HepG2 (cell line): ENCODE measurements around the gene SCAPER. TPM values are rescaled to one million over a fixed set of nuclear protein-coding genes. Genes with fewer than 3 reads are reported as not detected.

Experiments used
- ATAC-seq: fragments of 200-7000 bp; cut with Tn5 transposase; 3 replicates; pipeline ENCODE4 v1.9.1; 2020; ENCODE audit warnings: mild to moderate bottlenecking, moderate library complexity
- BruUV-seq: library from RNA; stranded (reverse); fragments of 400-500 nt; replicated peaks from 2 replicates; lab custom pipeline; 2021; lab: Mats Ljungman, UMichigan
- CTCF ChIA-PET: fragments of 300-600 bp; formaldehyde crosslinking; extraction: SDS; loops from one replicate; lab custom pipeline; 2021; ENCODE audit warnings: low total read pairs, inconsistent platforms, low intra/inter-chr PET ratio; lab: Yijun Ruan, JAX
- POLR2A ChIA-PET: fragments of 350-600 bp; sonication (Branson Sonifier 250); formaldehyde crosslinking; loops from one replicate; lab custom pipeline; 2020; ENCODE audit warnings: antibody characterized with exemption, inconsistent platforms; lab: Yijun Ruan, JAX
- DNase-seq: peaks from one replicate; pipeline ENCODE4 v3.0.0-alpha.2; 2015; ENCODE audit warnings: low spot score
- FAIRE-seq: peaks from 3 replicates; lab custom pipeline; 2011; peaks lifted over from hg19 to GRCh38; lab: Jason Lieb, UNC
- H2AFZ ChIP-seq: one replicate; pipeline ENCODE4 v1.6.1; 2011; ENCODE audit warnings: low read length, inconsistent platforms
- H3K27ac ChIP-seq: fragments of 300-600 bp; 3 replicates; pipeline ENCODE4 v1.8.0; 2011; ENCODE audit warnings: mixed run types, mild to moderate bottlenecking, mixed read lengths, low read length, inconsistent platforms; ENCODE audit not compliant: insufficient read depth; ENCODE audit errors: extremely low read length
- H3K27me3 ChIP-seq, 2 experiments: fragments of 200-600 bp in 1 of 2; 2 replicates in 1 of 2; 3 replicates in 1 of 2; pipeline versions ENCODE4 v1.6.0 to v1.8.0; 2011; ENCODE audit warnings: low read length in 2 of 2, mild to moderate bottlenecking in 2 of 2, moderate library complexity in 2 of 2, inconsistent platforms in 1 of 2; ENCODE audit not compliant: insufficient read depth in 2 of 2, control insufficient read depth in 1 of 2
- H3K36me3 ChIP-seq, 2 experiments: fragments of 200-600 bp in 1 of 2; replicated peaks in 1 of 2; 2 replicates in 1 of 2; 3 replicates in 1 of 2; pipeline versions ENCODE4 v1.5.1 to v1.8.0; 2011; ENCODE audit warnings: low read length in 2 of 2, inconsistent platforms in 1 of 2; ENCODE audit not compliant: insufficient read depth in 2 of 2, control insufficient read depth in 1 of 2
- H3K4me1 ChIP-seq: 2 replicates; pipeline ENCODE4 v1.5.1; 2012; ENCODE audit warnings: low read length, inconsistent platforms; ENCODE audit not compliant: insufficient read depth
- H3K4me2 ChIP-seq: 2 replicates; pipeline ENCODE4 v1.6.0; 2011; ENCODE audit warnings: low read depth, low read length, inconsistent platforms
- H3K4me3 ChIP-seq, 3 experiments: fragments of 200-600 bp in 1 of 3; sonication (generic), shearing (Covaris generic) in 1 of 3; replicated peaks in 1 of 3; 2 replicates each; pipeline ENCODE4 v1.5.1; 2011 to 2016; ENCODE audit warnings: low read length in 3 of 3, inconsistent platforms in 2 of 3, low read depth in 2 of 3, mild to moderate bottlenecking in 2 of 3, control low read depth in 1 of 3, mixed read lengths in 1 of 3; ENCODE audit not compliant: insufficient read depth in 1 of 3
- H3K79me2 ChIP-seq: one replicate; pipeline ENCODE4 v1.6.1; 2011; ENCODE audit warnings: low read length, inconsistent platforms; ENCODE audit not compliant: insufficient read depth
- H3K9ac ChIP-seq: 2 replicates; pipeline ENCODE4 v1.6.0; 2011; ENCODE audit warnings: mild to moderate bottlenecking, low read depth, low read length, inconsistent platforms; ENCODE audit not compliant: insufficient read depth
- H3K9me3 ChIP-seq: 2 replicates; pipeline ENCODE4 v1.5.1; 2012; ENCODE audit warnings: mild to moderate bottlenecking, low read length
- H4K20me1 ChIP-seq: 2 replicates; pipeline ENCODE4 v1.6.0; 2011; ENCODE audit warnings: inconsistent platforms, mild to moderate bottlenecking, low read length, moderate library complexity; ENCODE audit not compliant: insufficient read depth
- AFF4 ChIP-seq: sonication (generic); formaldehyde crosslinking; IDR thresholded peaks from 2 replicates; pipeline ENCODE4 v1.4.0; 2020; ENCODE audit warnings: missing genetic modification reagents
- BORCS8-MEF2B ChIP-seq: sonication (generic); formaldehyde crosslinking; IDR thresholded peaks from 2 replicates; pipeline ENCODE4 v1.8.0; 2022; ENCODE audit warnings: mild to moderate bottlenecking, missing genetic modification reagents
- HMGA1 ChIP-seq: sonication (generic); formaldehyde crosslinking; conservative IDR thresholded peaks from 2 replicates; pipeline ENCODE4 v1.4.0; 2020; ENCODE audit warnings: missing genetic modification reagents
- HNRNPL ChIP-seq: fragments of 200-400 bp; formaldehyde crosslinking; IDR thresholded peaks from 2 replicates; pipeline ENCODE4 v1.6.1; 2017; ENCODE audit warnings: mild to moderate bottlenecking, low read depth, low read length
- MBNL3 ChIP-seq: fragments of 250-450 bp; sonication (Bioruptor Pico); conservative IDR thresholded peaks from 2 replicates; pipeline ENCODE4 v1.8.0; 2022; ENCODE audit warnings: mild to moderate bottlenecking, inconsistent platforms
- NFE2L2 ChIP-seq: fragments of 150-350 bp; IDR thresholded peaks from 2 replicates; pipeline ENCODE4 v1.6.1; 2014; ENCODE audit warnings: low read length
- PAWR ChIP-seq: sonication (generic); formaldehyde crosslinking; IDR thresholded peaks from 2 replicates; pipeline ENCODE4 v1.4.0; 2020; ENCODE audit warnings: missing genetic modification reagents, mild to moderate bottlenecking, borderline replicate concordance
- PAX8 ChIP-seq: sonication (generic); formaldehyde crosslinking; IDR thresholded peaks from 2 replicates; pipeline ENCODE4 v1.8.0; 2022; ENCODE audit warnings: mild to moderate bottlenecking, missing genetic modification reagents, borderline replicate concordance
- ZBTB49 ChIP-seq: sonication (generic); formaldehyde crosslinking; IDR thresholded peaks from 2 replicates; pipeline ENCODE4 v1.4.0; 2020; ENCODE audit warnings: missing genetic modification reagents, borderline replicate concordance
- ZMAT3 ChIP-seq: sonication (generic); formaldehyde crosslinking; conservative IDR thresholded peaks from 2 replicates; pipeline ENCODE4 v1.7.0; 2021; ENCODE audit warnings: missing genetic modification reagents
- ZNF12 ChIP-seq: sonication (generic); formaldehyde crosslinking; IDR thresholded peaks from 2 replicates; pipeline ENCODE4 v1.5.0; 2020; ENCODE audit warnings: missing genetic modification reagents
- ZNF18 ChIP-seq: sonication (generic); formaldehyde crosslinking; IDR thresholded peaks from 2 replicates; pipeline ENCODE4 v1.8.0; 2022; ENCODE audit warnings: mild to moderate bottlenecking, missing genetic modification reagents; ENCODE audit not compliant: insufficient replicate concordance
- ZNF253 ChIP-seq: sonication (generic); formaldehyde crosslinking; IDR thresholded peaks from 2 replicates; pipeline ENCODE4 v1.8.0; 2022; ENCODE audit warnings: mild to moderate bottlenecking, missing genetic modification reagents, borderline replicate concordance
- ZNF557 ChIP-seq: sonication (generic); formaldehyde crosslinking; IDR thresholded peaks from 2 replicates; pipeline ENCODE4 v1.4.0; 2020; ENCODE audit warnings: missing genetic modification reagents
- ZNF781 ChIP-seq: sonication (generic); formaldehyde crosslinking; IDR thresholded peaks from 2 replicates; pipeline ENCODE4 v1.5.1; 2020; ENCODE audit warnings: borderline replicate concordance, mild to moderate bottlenecking, missing genetic modification reagents; ENCODE audit errors: not compliant biosample characterization
- WGBS: methylation state at CpG from one replicate; pipeline ENCODE4 v1.1.6; 2017; ENCODE audit warnings: low lambda C conversion rate; 5-methylcytosine and 5-hydroxymethylcytosine counted together
- in situ Hi-C: cut with HindIII; loops from 2 replicates; pipeline ENCODE4 v1.10.0; 2017; ENCODE audit warnings: low pct_unique_long_range_greater_than_20kb; ENCODE audit not compliant: extremely low pct_ligation_motif_present
- intact Hi-C: fragments of 100-400 bp; cut with micrococcal nuclease; formaldehyde crosslinking; loops from one replicate; pipeline ENCODE4 v1.10.0; 2022; ENCODE audit not compliant: unreplicated experiment
- polyA plus RNA-seq, 8 experiments: library from polyadenylated mRNA; depleted of rRNA in 3 of 8; stranded (reverse) in 7 of 8; unstranded in 1 of 8; fragments of >200 nt; fragmentation: Illumina TruSeq in 4 of 8; extraction: Trizol in 4 of 8; gene quantifications; 2 replicates each; pipeline versions ENCODE4 v1.2.1 to v1.2.3, GENCODE V29; 2011 to 2016; ENCODE audit warnings: low read depth in 4 of 8, missing spikeins in 1 of 8, mixed read lengths in 1 of 8; ENCODE audit not compliant: insufficient read depth in 1 of 8
- total RNA-seq, 5 experiments: library from RNA; depleted of rRNA; stranded (reverse); fragments of >200 nt; fragmentation: Illumina TruSeq; extraction: Trizol; gene quantifications; 2 replicates each; pipeline ENCODE4 v1.2.3, GENCODE V29; 2016; ENCODE audit warnings: low read depth in 1 of 5
- TF ChIP-seq, protein P1 (sequence below): sonication (generic); formaldehyde crosslinking; IDR thresholded peaks from 2 replicates; pipeline ENCODE4 v1.5.0; 2020; ENCODE audit warnings: missing genetic modification reagents

SCAPER gene
- total and polyA plus RNA-seq, 2 of the 13 experiments (the other 11 are each of a cell fraction or from before 2014, with no cell fraction given): 4.3 to 10.5 TPM

DNA sequence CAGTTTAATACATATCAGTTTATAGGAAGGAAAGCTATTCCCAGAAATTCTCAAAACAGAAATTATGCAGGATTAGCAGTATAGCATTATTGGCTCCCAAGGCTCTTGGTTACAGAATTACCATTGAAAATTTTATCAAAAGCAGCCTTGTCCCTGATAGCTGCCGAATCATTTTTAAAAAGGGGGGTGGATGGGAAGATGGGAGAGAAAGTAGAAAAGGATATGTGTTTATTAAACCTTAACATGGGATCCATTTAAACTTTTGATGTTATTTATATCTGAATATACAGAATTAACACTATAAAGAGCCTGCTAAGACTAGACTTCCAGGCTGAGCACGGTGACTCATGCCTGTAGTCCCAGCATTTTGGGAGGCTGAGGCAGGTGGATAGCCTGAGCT lies 37.2 kb upstream of the SCAPER start (continued):
- TF ChIP-seq MBNL3 (no peak), BORCS8-MEF2B (no peak), AFF4 (no peak), ZBTB49 (CRISPR knock-in tag) (no peak), NFE2L2 (no peak), ZMAT3 (no peak), ZNF781 (CRISPR knock-in tag) (no peak)

DNA sequence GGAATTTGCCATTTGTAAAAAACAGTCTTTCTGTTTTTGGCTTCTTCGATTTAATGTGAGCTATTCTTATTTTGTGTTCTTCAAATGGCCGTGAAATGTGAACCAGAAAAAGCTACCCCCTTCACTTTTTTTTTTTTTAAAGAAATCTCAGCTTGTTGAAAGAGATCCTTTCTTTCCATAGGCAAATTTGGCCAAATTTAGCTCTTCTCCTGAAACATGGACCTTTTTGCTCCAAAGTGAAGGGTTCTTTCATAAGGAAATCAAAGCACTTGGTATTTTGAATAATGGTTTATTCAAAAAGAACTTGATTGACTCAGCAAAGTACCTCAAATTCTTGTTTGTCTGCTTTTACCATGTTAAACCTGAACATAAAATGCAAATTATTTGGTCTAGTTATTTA lies 36.5 kb upstream of the SCAPER start:
- Histone ChIP-seq H3K27me3 (no peaks in the 10 kb centered on the region), H3K9ac (no peak overlapping the region), H3K4me2 (no peak overlapping the region), H4K20me1 (no peaks in the 10 kb centered on the region), H3K27ac (no peak overlapping the region), H2AFZ (no peak overlapping the region), H3K79me2 (no peaks in the 10 kb centered on the region), H3K4me1 (peaks cover 18% of the 10 kb centered on the region), H3K36me3 (peaks cover 3 to 25% of the 10 kb centered on the region in 2 experiments; a peak in 3 of 5 replicates), H3K4me3 (no peak overlapping the region), H3K9me3 (no peaks in the 10 kb centered on the region)
- DNase-seq (no peak), FAIRE-seq (no peak), ATAC-seq (no peak)
- no TSS peak for BruUV-seq
- intact Hi-C loops (no loop called here), in situ Hi-C loops (no loop called here)
- ChIA-PET CTCF (no interaction called here), POLR2A (interaction anchor here (1.4 kb wide), 1 partner anchor 10 kb away, joined by 3 read pairs; the partner anchor contains the start of gene RCN2)
- 93% methylated on average over 2 of the region's 2 CpGs for WGBS
- TF ChIP-seq, protein P1, sequence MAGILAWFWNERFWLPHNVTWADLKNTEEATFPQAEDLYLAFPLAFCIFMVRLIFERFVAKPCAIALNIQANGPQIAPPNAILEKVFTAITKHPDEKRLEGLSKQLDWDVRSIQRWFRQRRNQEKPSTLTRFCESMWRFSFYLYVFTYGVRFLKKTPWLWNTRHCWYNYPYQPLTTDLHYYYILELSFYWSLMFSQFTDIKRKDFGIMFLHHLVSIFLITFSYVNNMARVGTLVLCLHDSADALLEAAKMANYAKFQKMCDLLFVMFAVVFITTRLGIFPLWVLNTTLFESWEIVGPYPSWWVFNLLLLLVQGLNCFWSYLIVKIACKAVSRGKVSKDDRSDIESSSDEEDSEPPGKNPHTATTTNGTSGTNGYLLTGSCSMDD (CRISPR knock-in tag): no peak
- no peak for TF ChIP-seq ZNF557 (CRISPR knock-in tag)
- no peak for TF ChIP-seq PAWR
- TF ChIP-seq ZNF18 (CRISPR knock-in tag): no peak
- TF ChIP-seq HNRNPL: no peak
- no peak for TF ChIP-seq HMGA1 (CRISPR knock-in tag)
- no peak for TF ChIP-seq ZNF253 (CRISPR knock-in tag)
- no peak for TF ChIP-seq PAX8 (CRISPR knock-in tag)
- no peak for TF ChIP-seq ZNF12 (CRISPR knock-in tag)
